Measurements from ENCODE around the gene ACADS.

ACADS gene

GRCh38 chr12:120733574-120733973, 7.9 kb downstream of the ACADS start:
- no peak for DNase-seq

GRCh38 chr12:120734210-120734609, 8.6 kb downstream of the ACADS start:
- DNase-seq, result no peak

GRCh38 chr12:120735181-120735580, 9.6 kb downstream of the ACADS start:
- DNase-seq, result no peak

- DNase-seq, result no peak
Measured at GRCh38 chr12:120736404-120737331, 11.0 kb downstream of the ACADS start.

GRCh38 chr12:120737557-120738251, 12.1 kb downstream of the ACADS start:
- no peak for DNase-seq

GRCh38 chr12:120738252-120739030, 12.8 kb downstream of the ACADS start:
- DNase-seq, result no peak

- DNase-seq, result no peak
Measured at GRCh38 chr12:120739031-120739762, 13.6 kb downstream of the ACADS start.

GRCh38 chr12:120739821-120740613, 14.4 kb downstream of the ACADS start:
- DNase-seq, result no peak

- DNase-seq, result no peak
Measured at GRCh38 chr12:120740871-120741270, 15.2 kb downstream of the ACADS start.

- DNase-seq, result no peak
Measured at GRCh38 chr12:120741476-120742421, 16.1 kb downstream of the ACADS start.

GRCh38 chr12:120744922-120745493, 19.4 kb downstream of the ACADS start:
- DNase-seq, result no peak

- DNase-seq, result no peak
Measured at GRCh38 chr12:120748242-120748641, 22.6 kb downstream of the ACADS start.

- no peak for DNase-seq
Measured at GRCh38 chr12:120749256-120749655, 23.6 kb downstream of the ACADS start.

GRCh38 chr12:120750806-120751205, 25.2 kb downstream of the ACADS start:
- no peak for DNase-seq

GRCh38 chr12:120751389-120751788, 25.8 kb downstream of the ACADS start:
- DNase-seq, result no peak

- DNase-seq, result no peak
Measured at GRCh38 chr12:120754792-120755191, 29.2 kb downstream of the ACADS start.

GRCh38 chr12:120755269-120755668, 29.6 kb downstream of the ACADS start:
- DNase-seq, result no peak

GRCh38 chr12:120757226-120757742, 31.7 kb downstream of the ACADS start:
- DNase-seq, result no peak

- DNase-seq, result no peak
Measured at GRCh38 chr12:120757949-120758348, 32.3 kb downstream of the ACADS start.
